Measurements from ENCODE around the gene PDE9A.

Gene PDE9A

DNA sequence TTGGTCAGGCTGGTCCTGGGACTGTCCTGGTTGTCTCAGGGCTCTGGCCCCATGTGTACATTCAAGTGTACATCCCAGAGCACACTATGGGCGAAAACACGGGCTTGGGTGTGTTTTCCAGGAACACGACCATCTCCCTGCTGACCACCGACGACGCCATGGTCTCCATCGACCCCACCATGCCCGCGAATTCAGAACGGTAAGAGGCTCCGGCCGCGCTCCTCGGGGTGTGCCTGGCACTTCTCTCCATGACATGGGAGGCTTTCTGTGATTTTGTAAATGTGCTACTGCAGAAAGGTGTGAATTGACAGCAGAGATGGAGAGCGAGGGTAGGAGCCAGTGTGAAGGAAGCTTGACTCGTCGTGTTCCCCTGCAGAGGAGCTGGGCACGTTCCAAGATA, 34.4 kb downstream of the PDE9A start:
- DNase-seq (ENCODE audit: low read depth in 2 of 2), result no peak

DNA sequence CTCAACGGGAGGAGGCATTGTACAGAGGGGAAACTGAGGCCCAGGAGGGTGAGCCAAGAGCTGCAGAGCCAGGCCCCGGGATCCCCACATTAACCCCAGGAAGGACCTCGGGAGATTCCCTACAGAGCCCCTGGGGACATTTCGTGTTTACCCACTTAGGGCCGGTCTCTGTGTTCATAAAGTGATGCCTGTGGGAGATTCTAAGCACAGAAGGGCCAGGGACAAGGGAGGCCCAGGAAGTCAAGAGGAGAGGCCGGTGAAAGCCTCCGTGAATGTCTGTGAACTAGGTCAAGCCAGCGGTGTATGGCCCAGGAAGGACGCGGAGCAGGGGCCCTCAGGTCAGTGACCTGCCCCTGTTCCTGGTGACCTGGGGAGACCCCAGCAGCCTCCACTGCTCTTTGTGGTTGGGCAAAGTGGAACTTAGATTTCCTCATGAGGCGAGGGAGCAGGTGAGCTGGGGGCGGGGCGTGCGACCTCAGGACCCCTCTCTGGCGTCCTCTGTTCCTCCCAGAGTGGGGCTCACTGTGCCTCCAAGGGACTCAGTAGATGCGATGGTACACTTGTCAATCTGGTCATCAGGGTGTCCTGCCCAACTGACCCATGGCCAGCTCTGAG, 34.9 kb downstream of the PDE9A start:
- DNase-seq (ENCODE audit: low read depth in 2 of 2), result no peak

DNA sequence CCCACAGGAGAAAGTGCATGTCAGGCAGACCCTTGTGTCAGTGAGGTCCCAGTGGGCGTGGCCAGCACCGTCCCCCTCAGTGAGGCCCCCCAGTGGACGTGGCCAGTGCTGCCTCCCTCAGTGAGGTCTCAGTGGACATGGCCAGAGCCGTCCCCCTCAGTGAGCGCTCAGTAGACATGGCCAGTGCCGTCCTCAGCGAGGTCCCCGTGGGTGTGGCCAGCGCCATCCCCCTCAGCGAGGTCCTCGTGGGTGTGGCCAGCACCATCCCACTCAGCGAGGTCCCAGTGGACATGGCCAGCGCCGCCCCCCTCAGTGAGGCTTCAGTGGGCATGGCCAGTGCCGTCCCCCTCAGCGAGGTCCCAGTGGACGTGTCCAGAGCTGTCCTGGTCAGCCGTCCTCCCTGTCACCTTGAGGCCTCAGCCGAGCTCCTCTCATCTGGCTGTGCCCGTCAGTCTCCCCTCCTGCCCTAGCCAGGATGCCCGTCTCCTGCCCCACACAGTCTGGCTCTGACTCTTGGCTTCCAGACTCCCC, 35.5 kb downstream of the PDE9A start:
- DNase-seq (ENCODE audit: low read depth in 2 of 2), result no peak

DNA sequence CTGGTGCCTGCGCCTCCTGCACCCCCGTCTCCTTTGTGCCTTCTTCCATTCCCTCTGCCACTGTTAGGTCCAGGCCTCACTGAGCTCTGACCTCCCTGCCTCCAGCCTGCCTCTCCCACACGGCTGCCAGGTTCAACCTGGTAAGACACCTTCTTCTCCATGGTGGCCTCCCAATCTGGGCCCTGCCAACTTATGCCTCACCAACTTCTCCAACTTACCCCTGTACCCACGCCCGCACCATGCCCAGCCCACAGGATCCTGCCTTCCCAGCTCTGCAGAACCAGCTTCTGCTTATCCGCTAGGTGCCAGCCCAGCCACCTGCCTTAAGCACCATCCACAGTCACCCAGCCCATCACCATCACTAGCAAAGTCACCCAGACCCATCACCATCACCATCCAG, 37.2 kb downstream of the PDE9A start:
- no peak for DNase-seq (ENCODE audit: low read depth in 2 of 2)

DNA sequence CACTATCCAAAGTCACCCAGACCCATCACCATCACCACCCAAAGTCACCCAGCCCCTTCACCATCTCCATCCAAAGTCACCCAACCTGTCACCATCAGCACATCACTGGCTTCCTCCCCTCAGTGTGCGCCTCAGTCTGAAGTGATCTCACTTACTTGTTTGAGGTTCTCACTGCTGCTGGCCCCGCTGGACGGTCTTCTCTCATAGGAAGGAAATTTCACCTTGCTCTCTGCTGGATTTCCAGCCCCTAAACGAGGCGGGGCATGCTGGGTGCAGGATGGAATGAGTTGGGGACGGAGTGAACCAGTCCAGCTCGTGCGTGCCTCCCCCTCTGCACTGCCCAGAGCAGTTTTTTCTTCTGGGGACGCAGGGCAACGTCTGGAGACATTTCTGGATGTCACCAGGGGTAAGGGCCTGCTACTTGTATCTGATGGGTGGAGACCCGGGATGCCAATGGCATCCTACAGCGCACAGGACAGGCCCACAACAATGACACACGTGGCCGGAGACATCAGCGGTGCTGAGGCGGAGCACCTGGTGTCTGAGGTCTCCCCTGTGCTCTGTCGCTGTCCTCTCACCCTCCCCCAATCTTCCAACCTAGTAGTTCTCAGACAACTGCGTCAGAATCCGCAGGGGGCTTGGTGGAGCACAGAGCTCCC, 38.6 kb downstream of the PDE9A start:
- no peak for DNase-seq (ENCODE audit: low read depth in 2 of 2)

DNA sequence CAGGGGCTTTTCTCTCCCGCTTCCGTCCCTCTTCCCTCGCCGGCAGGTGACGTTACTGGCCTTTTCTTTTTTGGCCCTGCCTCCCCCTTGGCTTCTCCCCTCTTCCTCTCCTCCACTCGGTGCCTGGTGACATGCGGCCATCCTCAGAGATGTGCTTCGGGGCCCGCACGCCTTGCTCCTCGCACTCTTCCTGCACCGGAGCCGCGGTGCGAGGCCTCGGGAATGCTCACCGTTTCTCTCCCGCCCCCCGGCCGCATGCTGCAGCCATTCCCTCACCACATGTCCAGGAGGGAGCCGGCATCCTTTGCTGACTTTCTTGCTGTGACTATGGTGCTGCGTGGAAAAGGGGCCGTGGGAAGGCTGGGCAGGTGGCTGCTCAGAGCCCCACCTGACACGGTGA, 39.3 kb downstream of the PDE9A start:
- DNase-seq (ENCODE audit: low read depth in 2 of 2), result no peak

DNA sequence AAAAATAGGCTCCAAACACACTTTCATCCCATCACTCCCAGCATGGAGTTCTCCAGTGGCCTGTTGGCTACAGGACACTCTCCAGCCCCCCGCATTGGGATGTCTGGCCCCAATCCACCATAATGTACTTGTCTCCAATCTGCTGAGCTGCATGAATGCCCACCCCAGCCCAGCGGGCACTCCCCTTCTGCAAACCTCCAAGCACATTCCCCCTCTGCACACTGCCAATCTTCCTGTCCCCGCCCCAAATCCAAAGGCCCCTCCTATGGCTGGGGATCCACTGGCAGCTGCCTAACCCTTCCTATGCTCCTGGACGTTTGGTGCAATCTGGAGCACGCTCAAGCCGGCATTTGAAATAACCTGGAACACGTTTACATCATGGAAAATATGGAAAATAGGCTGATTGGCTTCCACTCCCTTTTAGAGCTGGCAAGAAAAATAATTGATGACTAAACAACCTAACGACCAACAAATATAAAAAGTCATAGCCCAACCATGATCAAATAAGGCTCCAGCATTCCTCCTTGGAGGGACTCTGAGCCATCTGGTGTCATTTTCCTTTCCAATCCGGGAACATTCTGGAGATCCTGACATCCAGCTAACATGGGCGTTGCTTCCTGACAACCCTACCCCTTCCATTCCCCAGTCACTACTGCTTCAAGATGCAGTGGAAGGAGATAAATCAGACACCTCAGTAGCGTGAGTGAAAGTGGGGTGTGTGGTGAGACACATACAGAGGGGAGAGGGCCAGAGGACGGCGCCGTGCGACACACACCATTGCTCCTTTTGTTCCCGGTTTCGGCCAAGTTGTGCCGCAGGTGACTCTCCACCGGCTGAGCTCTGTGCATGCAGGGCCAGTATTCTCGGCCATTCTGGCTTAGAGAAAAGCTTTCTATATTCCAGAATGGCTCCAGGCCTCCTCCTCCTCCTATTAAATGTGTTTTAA, 41.6 kb downstream of the PDE9A start:
- no peak for DNase-seq (ENCODE audit: low read depth in 2 of 2)

DNA sequence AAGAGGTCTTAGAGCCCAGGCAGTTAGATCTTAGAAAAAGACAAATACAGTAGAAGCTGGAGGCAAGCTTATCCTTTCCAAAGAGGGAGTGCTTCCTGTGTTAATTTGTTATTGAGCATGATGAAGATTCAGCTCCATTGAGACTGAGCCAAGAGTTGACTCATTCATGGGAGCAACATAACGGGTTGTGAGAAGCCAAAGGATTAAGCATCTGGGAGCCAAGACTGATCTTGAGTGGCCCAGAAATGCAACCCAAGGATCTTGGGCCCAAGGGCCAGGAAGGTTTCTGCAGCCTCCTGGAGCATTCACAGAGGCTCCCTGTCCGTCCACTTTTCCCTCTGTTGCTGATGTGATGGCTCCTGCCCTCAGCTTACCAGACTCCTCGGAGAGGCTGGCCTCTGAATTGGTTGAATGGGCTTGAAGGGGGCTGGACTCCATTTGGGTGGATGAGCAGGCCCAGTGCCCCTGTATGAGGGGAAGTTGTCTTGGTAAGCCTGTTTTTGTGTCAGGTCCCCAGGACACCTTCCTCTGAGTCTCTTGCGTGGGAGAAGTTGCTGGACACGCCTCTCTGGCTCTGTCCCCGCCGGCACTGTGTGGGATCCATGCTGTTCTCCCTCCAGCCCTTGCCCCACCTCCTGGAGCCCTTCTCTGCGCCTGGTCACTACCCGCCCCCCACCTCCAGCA, 42.4 kb downstream of the PDE9A start:
- DNase-seq (ENCODE audit: low read depth in 2 of 2), result no peak

DNA sequence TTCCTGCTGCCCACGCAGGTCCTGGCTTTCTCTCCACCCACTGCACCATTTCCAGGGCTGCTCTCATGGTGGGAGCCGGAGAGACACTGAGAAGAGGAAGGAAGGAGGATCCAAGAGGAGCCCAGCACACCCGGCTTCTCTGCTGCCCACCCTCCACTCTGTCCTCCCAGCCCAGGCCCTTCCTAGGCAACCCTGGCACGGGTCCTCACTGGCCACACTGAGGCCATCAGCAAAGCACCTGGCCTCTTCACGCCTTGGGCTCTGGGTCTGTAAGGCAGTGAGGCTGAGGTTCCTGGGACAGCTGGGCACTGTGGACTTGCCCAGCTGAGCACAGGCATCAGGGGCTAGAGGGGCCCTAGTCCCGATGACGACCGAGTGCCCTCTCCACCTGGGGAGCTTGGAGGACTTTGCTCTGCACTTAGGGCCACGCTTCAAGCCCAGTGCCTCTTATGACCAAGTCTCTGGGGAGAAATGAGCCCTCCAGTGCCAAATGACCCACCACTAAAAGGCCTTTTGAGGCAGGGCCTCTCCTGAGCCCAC, 43.1 kb downstream of the PDE9A start:
- DNase-seq (ENCODE audit: low read depth in 2 of 2), result no peak

DNA sequence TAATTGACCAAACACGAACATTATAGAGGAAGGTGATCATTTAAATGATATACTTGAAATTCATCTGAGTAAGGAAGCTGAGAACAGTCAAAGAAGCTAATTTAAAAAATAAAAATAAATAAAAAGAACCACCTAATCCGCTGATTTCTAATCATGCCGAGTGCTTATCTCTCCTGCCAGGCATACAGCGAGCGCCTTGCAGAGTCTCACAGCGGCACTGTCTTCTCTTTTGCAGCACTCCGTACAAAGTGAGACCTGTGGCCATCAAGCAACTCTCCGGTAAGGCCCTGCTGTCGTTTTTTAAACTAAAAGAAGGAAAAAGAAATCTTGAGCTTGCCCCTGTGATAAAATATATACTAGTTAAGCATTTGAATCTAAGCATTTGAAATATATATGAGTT, 45.3 kb downstream of the PDE9A start:
- DNase-seq (ENCODE audit: low read depth in 2 of 2), result no peak

DNA sequence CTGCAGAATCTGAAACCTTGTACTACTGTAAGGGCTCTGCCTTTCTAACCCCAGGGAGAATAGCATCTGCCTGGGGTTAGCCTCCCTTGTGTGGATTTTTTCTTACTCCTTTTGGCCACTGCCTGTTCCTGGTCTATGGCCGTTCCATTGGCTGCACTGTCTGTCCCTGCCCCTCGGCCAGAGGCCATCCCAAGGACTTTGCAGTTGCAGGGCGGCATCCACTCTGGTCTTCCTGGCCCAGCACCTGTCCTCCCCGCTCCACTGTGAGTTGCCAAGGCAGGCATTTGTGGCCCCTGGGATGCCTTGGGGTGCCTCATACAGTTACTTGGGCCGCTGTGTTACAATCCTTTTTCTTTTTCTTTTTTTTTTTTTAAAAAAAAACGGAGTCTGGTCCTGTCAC, 45.8 kb downstream of the PDE9A start:
- no peak for DNase-seq (ENCODE audit: low read depth in 2 of 2)

DNA sequence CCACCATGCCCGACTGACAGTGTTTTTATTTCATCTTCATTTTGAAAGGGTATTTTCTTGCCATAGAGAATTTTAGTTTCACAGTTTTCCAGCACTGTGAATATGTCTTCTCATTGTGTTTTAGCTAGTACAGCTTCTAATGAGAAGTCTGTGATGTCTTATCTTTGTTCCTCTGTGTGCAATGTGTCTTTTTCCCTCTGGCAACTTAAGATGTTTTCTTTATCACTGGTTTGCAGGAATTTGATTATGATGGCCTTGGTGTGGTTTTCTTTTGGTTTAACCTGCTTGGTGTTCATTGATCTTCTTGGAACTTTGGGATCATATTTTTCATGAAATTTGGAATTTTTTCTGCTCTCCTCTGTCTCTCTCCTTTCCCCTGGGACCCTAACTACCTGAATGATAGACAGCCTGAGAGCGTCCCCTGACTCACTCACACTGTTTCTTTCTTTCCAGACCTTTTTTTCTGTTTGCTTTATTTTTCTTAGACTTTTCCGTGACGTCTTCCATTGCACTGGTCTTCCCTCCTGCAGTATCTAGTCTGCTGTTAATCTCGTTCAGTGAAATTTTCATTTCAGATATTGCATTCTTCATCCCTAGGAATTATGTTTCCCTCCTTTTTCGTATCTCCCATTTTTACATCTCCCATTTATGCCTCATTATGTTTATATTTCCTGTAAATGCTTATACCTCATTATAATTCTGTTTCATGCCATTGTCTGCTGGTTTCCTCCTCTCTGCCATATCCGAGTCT, 48.5 kb downstream of the PDE9A start:
- no peak for DNase-seq (ENCODE audit: low read depth in 2 of 2)

DNA sequence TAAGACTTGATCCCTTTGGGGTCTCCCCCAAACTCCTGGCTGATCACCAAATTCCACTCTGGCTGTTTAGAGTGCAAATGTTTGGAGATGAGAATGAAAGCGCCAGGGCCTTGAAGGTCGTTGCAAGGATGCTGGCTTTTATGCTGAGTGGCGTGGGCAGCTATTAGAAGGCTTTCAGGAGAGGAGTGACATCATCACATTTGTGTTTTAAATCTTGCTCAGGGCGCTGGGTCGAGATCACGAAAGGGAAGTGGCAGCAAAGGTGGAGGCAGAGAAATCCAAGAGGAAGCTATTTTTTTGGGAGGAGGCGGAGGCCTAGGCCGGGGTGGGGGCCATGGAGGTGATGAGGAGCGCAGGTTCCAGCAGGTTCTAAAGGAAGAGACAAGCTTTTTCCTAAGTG, 49.3 kb downstream of the PDE9A start:
- no peak for DNase-seq (ENCODE audit: low read depth in 2 of 2)

DNA sequence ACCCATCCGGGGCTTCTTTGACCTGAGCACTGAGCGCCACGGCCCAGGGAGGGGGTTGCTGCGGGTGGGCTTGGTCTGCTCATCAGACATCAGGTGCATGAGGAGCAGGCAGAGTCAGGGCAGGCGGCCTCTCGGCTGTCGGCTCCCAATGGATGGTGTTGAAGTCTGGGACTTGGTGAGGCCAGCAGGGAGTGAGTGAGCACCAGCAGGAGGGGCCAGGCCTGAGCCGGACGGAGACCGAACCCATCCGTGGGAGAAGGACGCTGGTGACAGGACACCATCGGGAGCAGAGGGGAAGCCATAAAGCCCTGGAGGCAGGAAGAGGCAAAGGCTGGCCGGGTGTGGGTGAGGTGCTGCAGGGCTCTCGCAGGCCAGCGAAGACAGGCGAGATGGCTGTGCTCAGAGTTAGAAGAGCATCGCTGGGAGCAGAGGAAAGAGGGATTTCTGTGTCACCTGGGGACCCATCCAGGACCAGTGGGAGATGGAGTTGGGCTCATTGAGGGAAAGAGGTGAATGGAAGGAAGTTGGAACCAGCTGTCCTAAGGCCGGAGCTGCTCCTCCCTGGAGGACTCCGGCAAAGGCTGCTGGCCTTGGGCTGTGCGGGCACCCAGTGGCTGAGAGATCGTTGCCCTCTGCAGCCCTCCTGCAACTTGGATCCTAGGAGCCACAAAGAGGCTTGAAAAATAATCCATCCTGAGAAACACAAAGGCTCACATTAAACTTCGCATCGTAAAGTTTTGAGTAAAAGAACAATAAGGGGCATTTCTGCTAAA, 49.9 kb downstream of the PDE9A start:
- DNase-seq (ENCODE audit: low read depth in 2 of 2), result no peak

DNA sequence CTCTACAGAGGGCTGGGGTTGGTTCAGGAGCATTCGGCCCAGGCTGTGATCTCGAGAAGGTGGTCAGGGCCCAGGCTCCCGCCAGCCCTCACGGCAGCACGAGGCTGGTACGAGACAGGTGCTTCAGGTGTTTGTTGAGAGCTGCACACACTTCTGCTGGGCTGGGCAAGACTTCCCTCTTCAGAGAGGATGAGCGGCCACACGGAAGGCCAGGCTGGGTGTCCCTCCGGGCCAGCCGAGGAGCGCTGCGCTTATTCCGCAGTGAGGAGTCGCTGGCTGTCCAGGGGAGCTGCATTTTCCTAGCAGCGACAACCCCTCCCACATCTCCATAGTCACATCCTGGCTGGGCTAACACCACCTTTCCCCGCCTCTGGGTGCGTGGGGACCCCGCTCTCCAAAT, 50.5 kb downstream of the PDE9A start:
- DNase-seq (ENCODE audit: low read depth in 2 of 2), result no peak

DNA sequence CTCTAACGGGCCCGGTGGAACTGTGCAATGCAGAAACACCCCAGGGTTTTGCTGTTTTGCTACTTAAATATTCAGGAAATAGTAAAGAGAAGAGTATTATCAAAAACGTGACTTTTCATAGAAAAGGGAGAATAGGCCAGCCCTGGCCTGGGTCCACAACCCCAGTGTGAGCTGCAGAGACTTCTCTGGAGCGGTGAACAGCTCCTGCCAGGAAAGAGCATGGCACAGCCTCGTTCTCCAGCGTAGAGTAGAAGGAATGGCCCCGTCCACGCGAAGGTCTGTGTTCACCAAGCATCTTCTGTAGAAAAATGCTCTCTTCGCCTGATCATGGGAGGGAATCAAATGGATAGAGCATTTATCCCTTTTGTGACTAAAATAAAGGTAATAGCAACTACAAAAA, 51.4 kb downstream of the PDE9A start:
- no peak for DNase-seq (ENCODE audit: low read depth in 2 of 2)

DNA sequence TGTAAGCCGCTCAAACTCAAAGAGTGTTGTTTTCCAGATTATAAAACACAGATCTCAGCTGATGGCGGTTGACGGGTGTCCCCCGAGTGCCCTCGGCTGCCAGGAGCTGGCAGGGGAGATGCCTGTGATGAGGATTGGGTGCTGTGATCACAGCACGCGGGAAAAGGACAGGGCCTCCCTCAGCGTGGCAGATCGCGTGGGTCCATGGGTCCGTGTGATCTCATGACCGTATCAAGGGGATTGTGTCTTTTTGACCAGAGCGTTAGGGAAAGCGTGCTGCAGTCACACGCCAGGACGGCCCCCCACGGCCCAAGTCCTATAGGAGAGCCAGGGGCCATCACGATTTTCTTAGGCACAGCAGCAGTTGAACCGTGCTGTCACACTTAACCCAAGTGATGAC, 51.9 kb downstream of the PDE9A start:
- DNase-seq (ENCODE audit: low read depth in 2 of 2), result no peak

DNA sequence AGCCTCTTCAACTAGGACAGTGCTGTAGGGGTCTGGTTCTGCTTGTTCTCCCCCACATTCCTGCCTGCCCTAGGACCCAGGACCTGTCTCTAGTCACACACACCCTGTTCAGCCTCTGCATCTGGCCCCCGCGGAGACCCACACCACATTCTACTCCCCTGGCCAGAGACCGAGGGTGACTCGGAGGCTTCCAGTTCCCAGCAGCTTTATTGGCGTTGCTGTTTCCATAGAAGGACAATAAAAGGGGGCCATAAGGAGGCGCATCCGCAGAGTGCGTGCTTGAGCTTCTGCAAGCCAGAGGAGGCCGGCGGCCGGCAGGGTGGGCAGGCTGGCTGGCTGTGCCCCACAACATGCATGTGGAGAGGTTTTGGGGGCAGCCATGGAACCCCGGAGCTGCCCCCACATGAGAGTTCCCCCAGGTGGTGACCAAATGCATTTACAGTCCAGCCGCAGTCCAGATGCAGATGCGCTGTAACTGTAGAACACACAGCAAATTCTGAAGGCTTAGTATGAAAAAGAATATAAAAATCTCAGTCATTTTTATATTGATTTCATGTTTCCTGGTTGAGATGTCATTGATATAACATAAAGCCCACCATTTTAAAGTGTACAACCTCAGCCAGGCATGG, 52.4 kb downstream of the PDE9A start:
- no peak for DNase-seq (ENCODE audit: low read depth in 2 of 2)

DNA sequence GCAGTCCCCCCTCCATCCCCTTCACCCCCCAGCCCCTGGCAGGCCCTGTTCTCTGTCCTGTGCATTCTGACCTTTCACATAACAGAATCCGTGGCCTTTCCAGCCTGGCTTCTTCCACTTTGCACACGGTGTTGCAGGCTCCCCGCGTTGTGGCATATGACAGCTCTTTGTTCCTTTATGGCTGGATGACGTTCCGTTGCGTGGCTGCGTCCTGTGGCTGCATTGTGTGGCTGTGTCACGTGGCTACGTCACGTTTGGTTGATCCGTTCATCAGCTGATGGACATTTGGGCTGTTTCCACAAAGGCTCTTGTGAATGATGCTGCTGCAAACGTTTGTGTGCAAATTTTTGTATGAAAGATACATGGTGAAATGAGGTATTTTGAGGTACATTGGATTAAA, 53.3 kb downstream of the PDE9A start:
- no peak for DNase-seq (ENCODE audit: low read depth in 2 of 2)

All from stimulated activated CD8-positive, alpha-beta memory T cell treated with anti-CD3 and anti-CD28 coated beads, Interleukin-15, amount 100 ng/mL, for 4 hours (primary cell).